Measurements from ENCODE around the gene PTGES3.
A peak's percentile ranks its signal among the peaks of the same experiment; 100 is the strongest.

DNA sequence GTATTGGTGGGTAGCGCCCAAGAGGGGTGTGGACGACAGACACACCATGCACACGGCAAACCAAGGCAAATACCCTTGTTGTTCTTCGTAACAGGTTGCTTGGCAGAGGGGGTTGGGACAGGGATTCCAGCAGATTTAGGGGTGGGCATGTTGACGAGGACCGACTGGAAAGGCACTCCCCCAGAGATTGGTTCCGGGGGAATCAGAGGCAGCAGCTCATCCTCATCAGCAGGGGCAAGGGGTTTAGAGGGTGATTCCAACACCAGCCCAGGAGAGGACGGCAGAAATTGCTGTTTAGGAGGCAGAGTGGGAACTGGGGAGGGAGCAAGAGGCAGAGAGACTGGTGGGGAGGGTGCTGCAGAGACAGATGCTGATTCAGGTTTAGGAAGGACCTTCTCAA lies 27.7 kb upstream of the PTGES3 start:
- TF ChIP-seq, protein P1, sequence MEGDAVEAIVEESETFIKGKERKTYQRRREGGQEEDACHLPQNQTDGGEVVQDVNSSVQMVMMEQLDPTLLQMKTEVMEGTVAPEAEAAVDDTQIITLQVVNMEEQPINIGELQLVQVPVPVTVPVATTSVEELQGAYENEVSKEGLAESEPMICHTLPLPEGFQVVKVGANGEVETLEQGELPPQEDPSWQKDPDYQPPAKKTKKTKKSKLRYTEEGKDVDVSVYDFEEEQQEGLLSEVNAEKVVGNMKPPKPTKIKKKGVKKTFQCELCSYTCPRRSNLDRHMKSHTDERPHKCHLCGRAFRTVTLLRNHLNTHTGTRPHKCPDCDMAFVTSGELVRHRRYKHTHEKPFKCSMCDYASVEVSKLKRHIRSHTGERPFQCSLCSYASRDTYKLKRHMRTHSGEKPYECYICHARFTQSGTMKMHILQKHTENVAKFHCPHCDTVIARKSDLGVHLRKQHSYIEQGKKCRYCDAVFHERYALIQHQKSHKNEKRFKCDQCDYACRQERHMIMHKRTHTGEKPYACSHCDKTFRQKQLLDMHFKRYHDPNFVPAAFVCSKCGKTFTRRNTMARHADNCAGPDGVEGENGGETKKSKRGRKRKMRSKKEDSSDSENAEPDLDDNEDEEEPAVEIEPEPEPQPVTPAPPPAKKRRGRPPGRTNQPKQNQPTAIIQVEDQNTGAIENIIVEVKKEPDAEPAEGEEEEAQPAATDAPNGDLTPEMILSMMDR (IDR thresholded peaks at IDR 0.05 in 2 of 3, conservative IDR thresholded peaks at IDR 0.05 in 1 of 3; ENCODE audit: control insufficient read depth in 2 of 3, extremely low read depth in 1 of 3, insufficient read depth in 1 of 3, low read depth in 3 of 3, low read length in 3 of 3): no peak
- TF ChIP-seq, protein P2, sequence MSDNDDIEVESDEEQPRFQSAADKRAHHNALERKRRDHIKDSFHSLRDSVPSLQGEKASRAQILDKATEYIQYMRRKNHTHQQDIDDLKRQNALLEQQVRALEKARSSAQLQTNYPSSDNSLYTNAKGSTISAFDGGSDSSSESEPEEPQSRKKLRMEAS (IDR thresholded peaks at IDR 0.05; ENCODE audit: low read depth, low read length): no peak
- 0 out of 2 replicates have a peak, but pooled peaks have one; percentile 23 for TF ChIP-seq POLR2A (IDR thresholded peaks at IDR 0.05; ENCODE audit: low read depth, low read length)
- TF ChIP-seq BRCA1 (IDR thresholded peaks at IDR 0.05; ENCODE audit: low read depth, low read length): no peak
- TF ChIP-seq, protein P3, sequence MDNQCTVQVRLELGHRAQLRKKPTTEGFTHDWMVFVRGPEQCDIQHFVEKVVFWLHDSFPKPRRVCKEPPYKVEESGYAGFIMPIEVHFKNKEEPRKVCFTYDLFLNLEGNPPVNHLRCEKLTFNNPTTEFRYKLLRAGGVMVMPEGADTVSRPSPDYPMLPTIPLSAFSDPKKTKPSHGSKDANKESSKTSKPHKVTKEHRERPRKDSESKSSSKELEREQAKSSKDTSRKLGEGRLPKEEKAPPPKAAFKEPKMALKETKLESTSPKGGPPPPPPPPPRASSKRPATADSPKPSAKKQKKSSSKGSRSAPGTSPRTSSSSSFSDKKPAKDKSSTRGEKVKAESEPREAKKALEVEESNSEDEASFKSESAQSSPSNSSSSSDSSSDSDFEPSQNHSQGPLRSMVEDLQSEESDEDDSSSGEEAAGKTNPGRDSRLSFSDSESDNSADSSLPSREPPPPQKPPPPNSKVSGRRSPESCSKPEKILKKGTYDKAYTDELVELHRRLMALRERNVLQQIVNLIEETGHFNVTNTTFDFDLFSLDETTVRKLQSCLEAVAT (IDR thresholded peaks at IDR 0.05): no peak
